Psoas muscle (tissue), 8 donors: Measurements from ENCODE around the gene SLC2A14. TPM values are rescaled to one million over a fixed set of nuclear protein-coding genes. Genes with fewer than 3 reads are reported as not detected.
"Not testable (repeated sequence)": the region's sequence is repeated elsewhere in the genome, so short reads cannot be mapped to it uniquely, and the experiment has no call there.

Experiments used
- ATAC-seq, 4 donors: fragments of 200-7000 bp; cut with Tn5 transposase; one replicate each; pipeline ENCODE4 v1.9.1; 2020; ENCODE audit warnings: moderate library complexity in 3 of 4, mild to moderate bottlenecking in 2 of 4
- DNase-seq, 2 donors: peaks; one replicate each; pipeline ENCODE4 v3.0.0-alpha.2; 2020
- H3K27ac ChIP-seq: fragments of 200-600 bp; one replicate; pipeline ENCODE4 v1.8.0; 2022
- H3K27me3 ChIP-seq, 3 donors: fragments of 200-600 bp in 1 of 3; one replicate each; pipeline versions ENCODE4 v1.6.1 to v1.8.0; 2013 to 2022; ENCODE audit warnings: low read length in 2 of 3, mild to moderate bottlenecking in 2 of 3, moderate library complexity in 1 of 3; ENCODE audit not compliant: insufficient read depth in 3 of 3
- H3K36me3 ChIP-seq, 2 donors: fragments of 200-600 bp in 1 of 2; one replicate each; pipeline versions ENCODE4 v1.6.1 to v1.8.0; 2013 to 2022; ENCODE audit warnings: low read depth in 1 of 2, mild to moderate bottlenecking in 1 of 2, moderate library complexity in 1 of 2; ENCODE audit not compliant: insufficient read depth in 1 of 2
- H3K4me1 ChIP-seq: fragments of 200-600 bp; one replicate; pipeline ENCODE4 v1.8.0; 2022
- H3K4me3 ChIP-seq: fragments of 200-600 bp; one replicate; pipeline ENCODE4 v1.8.0; 2022; ENCODE audit warnings: mild to moderate bottlenecking
- H3K9me3 ChIP-seq: fragments of 200-600 bp; one replicate; pipeline ENCODE4 v1.8.0; 2022
- CTCF ChIP-seq: fragments of 200-600 bp; IDR thresholded peaks from one replicate; pipeline ENCODE4 v1.8.0; 2022; ENCODE audit warnings: antibody characterized with exemption
- WGBS, 3 donors: extraction: QIAGEN DNeasy Blood & Tissue Kit; methylation state at CpG; one replicate each; pipeline versions ENCODE4 v1.1.6 to v1.1.7; 2013; 5-methylcytosine and 5-hydroxymethylcytosine counted together
- intact Hi-C, 2 donors: fragments of 100-400 bp; cut with DNase I; formaldehyde crosslinking; loops; one replicate each; pipeline versions ENCODE4 v1.11.0 to v1.14.2; 2022
- polyA plus RNA-seq, 3 donors: library from polyadenylated mRNA; stranded (reverse); fragments of 200-250 nt; gene quantifications; one replicate each; pipeline ENCODE4 v1.2.3, GENCODE V29; 2013
- total RNA-seq, 4 donors: library from RNA; stranded (reverse); fragmentation: NEBNext Ultra II Directional in 2 of 4; extraction: Animal tissue kit (Norgen Biotek cat#: 25700) in 2 of 4; gene quantifications; one replicate each; pipeline versions ENCODE4 v1.2.1 to v1.2.4, GENCODE V29; 2021 to 2023
- donor health status: healthy with polysubstance abuse.
- donor health status: DM: no; HTN: no; CAD: no; lungs with moderate emphysema.
- donor health status: Bipolar disorder and iron deficiency.
- donor health status: healthy.
- donor health status: DM: yes; HTN: yes; CAD: no.
- donor health status: DM: no; HTN: no; CAD: no.
- donor health status: DM: no; HTN: no; CAD: no.
- donor health status: DM: yes; HTN: yes; CAD: no.

Gene SLC2A14
- total and polyA plus RNA-seq, 7 donors: 0.03 to 0.37 (median 0.21) TPM; not detected in 1

DNA sequence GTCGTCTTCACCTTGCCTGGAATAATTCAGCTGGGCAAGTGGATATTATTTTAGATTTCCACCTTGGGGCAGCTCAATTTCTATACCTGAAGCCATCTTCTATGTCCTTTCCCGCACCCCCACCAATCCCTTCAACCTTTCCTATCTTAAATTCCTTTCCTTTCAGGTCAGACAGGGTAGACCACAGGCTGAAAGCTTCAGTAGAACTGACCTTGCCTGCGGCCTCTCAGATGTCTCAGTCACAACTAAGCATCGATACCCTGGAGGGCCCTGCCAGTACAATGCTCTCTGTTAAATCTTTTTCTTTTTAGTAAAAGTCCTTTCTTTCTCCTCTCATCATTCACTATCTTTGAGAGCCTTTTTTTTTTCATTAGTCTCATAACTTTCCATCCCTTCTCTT lies 38.9 kb downstream of the SLC2A14 start:
- no peak for TF ChIP-seq CTCF
- intact Hi-C loops: no loop called here
- Histone ChIP-seq H3K4me1 (no peaks in the 10 kb centered on the region), H3K27me3 (no peaks in the 10 kb centered on the region), H3K27ac (no peak overlapping the region), H3K36me3 (no peaks in the 10 kb centered on the region), H3K9me3 (no peaks in the 10 kb centered on the region), H3K4me3 (no peak overlapping the region)
- 87 to 92% (median 88%) methylated on average over 4 of the region's 4 CpGs for WGBS, 3 donors
- no peak for DNase-seq
- no peak for ATAC-seq

- H3K4me3 ChIP-seq, H3K9me3 ChIP-seq, H3K4me1 ChIP-seq, H3K36me3 ChIP-seq, H3K27me3 ChIP-seq, DNase-seq, intact Hi-C loops, H3K27ac ChIP-seq, ATAC-seq: not testable (repeated sequence)
- 71 to 76% (median 73%) methylated on average over 6 of the region's 6 CpGs for WGBS, 3 donors
Measured at GRCh38 chr12:7833201-7833600, 39.5 kb downstream of the SLC2A14 start.

GRCh38 chr12:7832059-7832696 lies 40.5 kb downstream of the SLC2A14 start:
- no peaks in the 10 kb centered on the region for H3K27me3 ChIP-seq
- no peak for ATAC-seq
- DNase-seq: no peak
- WGBS, 3 donors: 62 to 63% (median 63%) methylated on average over 6 of the region's 6 CpGs
- intact Hi-C loops: no loop called here
- no peak overlapping the region for H3K27ac ChIP-seq
- no peaks in the 10 kb centered on the region for H3K9me3 ChIP-seq
- no peak for TF ChIP-seq CTCF
- no peaks in the 10 kb centered on the region for H3K36me3 ChIP-seq
- no peaks in the 10 kb centered on the region for H3K4me1 ChIP-seq
- no peak overlapping the region for H3K4me3 ChIP-seq

DNA sequence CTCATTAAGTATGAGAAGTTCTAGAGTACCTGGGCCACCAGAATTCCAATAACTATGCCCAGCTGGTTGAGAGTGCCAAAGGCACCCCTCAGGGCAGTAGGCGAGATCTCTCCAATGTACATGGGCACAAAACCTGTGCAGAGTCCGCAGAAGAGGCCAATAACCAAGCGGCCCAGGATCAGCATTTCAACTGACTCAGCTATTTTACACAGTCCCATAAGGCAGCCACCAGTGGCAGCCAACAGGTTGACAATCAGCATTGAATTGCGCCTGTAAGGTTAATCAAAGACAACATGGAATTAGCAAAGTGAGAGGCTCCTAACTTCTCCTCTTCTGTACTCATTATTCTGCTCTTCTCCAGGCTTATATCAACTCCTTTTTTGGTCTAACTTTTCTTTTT lies 43.0 kb downstream of the SLC2A14 start:
- H3K4me3 ChIP-seq, DNase-seq, H3K27ac ChIP-seq, intact Hi-C loops, H3K9me3 ChIP-seq, H3K36me3 ChIP-seq, H3K4me1 ChIP-seq, H3K27me3 ChIP-seq, ATAC-seq: not testable (repeated sequence)
- 94 to 97% (median 97%) methylated on average over 4 of the region's 4 CpGs for WGBS, 3 donors

GRCh38 chr12:7825754-7826153 lies 47.0 kb downstream of the SLC2A14 start:
- H3K36me3 ChIP-seq, ATAC-seq, H3K27me3 ChIP-seq, intact Hi-C loops, H3K4me1 ChIP-seq, H3K27ac ChIP-seq, DNase-seq, H3K9me3 ChIP-seq, H3K4me3 ChIP-seq: not testable (repeated sequence)
- WGBS, 3 donors: 42 to 74% (median 68%) methylated on average over 2 to 4 of the region's 4 CpGs

- intact Hi-C loops: loop anchor here in 1 of 2 donors (5.0 kb wide), 1 partner anchor 130 kb away; no protein-coding TSS in a partner anchor
- ATAC-seq: no peak
Measured at GRCh38 chr12:7806863-7807487, 65.7 kb downstream of the SLC2A14 start.

DNA sequence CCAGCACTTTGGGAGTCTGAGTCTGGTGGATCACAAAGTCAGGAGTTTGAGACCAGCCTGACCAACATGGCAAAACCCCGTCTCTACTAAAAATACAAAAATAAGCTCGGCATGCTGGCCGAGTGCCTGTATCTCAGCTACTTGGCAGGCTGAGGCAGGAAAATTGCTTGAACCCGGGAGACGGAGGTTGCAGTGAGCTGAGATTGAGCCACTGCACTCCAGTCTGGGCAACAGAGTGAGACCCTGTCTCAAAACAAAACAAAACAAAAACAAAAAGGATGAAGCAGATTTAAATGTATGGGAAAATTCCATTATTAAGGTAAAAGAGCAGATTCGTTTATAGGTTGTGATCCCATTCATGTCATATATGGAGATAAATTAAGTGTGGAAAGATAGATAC lies 66.4 kb downstream of the SLC2A14 start:
- H3K27ac ChIP-seq: not testable (repeated sequence)

More at GRCh38 chr12:7806863-7807487, 65.7 kb downstream of the SLC2A14 start:
- peak; percentile 34 to 60 for DNase-seq
- WGBS, 3 donors: 6 to 11% (median 7%) methylated on average over 2 of the region's 2 CpGs
- Histone ChIP-seq H3K4me1 (no peaks in the 10 kb centered on the region), H3K27ac (no peak overlapping the region), H3K36me3 (no peaks in the 10 kb centered on the region), H3K27me3 (no peaks in the 10 kb centered on the region), H3K4me3 (no peak overlapping the region), H3K9me3 (no peaks in the 10 kb centered on the region)
- TF ChIP-seq CTCF: peak; percentile 57

More for the DNA sequence above, 66.4 kb downstream of the SLC2A14 start:
- ATAC-seq, H3K9me3 ChIP-seq, H3K4me3 ChIP-seq, H3K36me3 ChIP-seq, H3K27me3 ChIP-seq, H3K4me1 ChIP-seq, DNase-seq: not testable (repeated sequence)
- intact Hi-C loops: loop anchor here in 1 of 2 donors (5.0 kb wide), 1 partner anchor 129 kb away; no protein-coding TSS in a partner anchor
- 62 to 73% (median 65%) methylated on average over 6 of the region's 6 CpGs for WGBS, 3 donors
